GM12878 (cell line): ENCODE results near the gene NFE2L2. TPM values are rescaled to one million over a fixed set of nuclear protein-coding genes. Genes with fewer than 3 reads are reported as not detected.

Experiments
- ATAC-seq: fragments of 200-7000 bp; cut with Tn5 transposase; 3 replicates; pipeline ENCODE4 v1.9.1; 2020; ENCODE audit warnings: mild to moderate bottlenecking, moderate library complexity
- Bru-seq: library from RNA; stranded (reverse); fragments of 400-500 nt; gene quantifications from one replicate; lab custom pipeline; 2021; lab: Mats Ljungman, UMichigan
- BruChase-seq, 2 experiments: library from RNA; stranded (reverse); fragments of 400-500 nt; gene quantifications; one replicate each; lab custom pipeline; 2021; lab: Mats Ljungman, UMichigan
- BruUV-seq: library from RNA; stranded (reverse); fragments of 400-500 nt; replicated peaks from 2 replicates; lab custom pipeline; 2021; lab: Mats Ljungman, UMichigan
- CTCF ChIA-PET: fragments of 300-600 bp; sonication (Branson Sonifier 250); formaldehyde crosslinking; extraction: SDS; loops from one replicate; lab custom pipeline; 2021; ENCODE audit warnings: inconsistent platforms; lab: Yijun Ruan, JAX
- POLR2A ChIA-PET: fragments of 350-600 bp; formaldehyde crosslinking; extraction: SDS; loops from one replicate; lab custom pipeline; 2021; ENCODE audit warnings: inconsistent platforms; lab: Charles Lee
- RAD21 ChIA-PET: fragments of 300-600 bp; sonication (Branson Sonifier 250); formaldehyde crosslinking; loops from one replicate; lab custom pipeline; 2023; ENCODE audit warnings: antibody characterized with exemption; ENCODE audit not compliant: unreplicated experiment; lab: Charles Lee
- SMC1A ChIA-PET: fragments of 300-600 bp; sonication (Branson Sonifier 250); formaldehyde crosslinking; loops from one replicate; lab custom pipeline; 2023; ENCODE audit not compliant: unreplicated experiment, uncharacterized antibody; lab: Charles Lee
- DNase-seq: peaks from one replicate; pipeline ENCODE4 v3.0.0-alpha.2; 2011; ENCODE audit warnings: low read depth, low spot score
- FAIRE-seq: peaks from 3 replicates; lab custom pipeline; 2011; peaks lifted over from hg19 to GRCh38; lab: Jason Lieb, UNC
- H2AFZ ChIP-seq: 2 replicates; pipeline ENCODE4 v1.6.0; 2011; ENCODE audit warnings: low read depth, low read length, control low read depth; ENCODE audit not compliant: control insufficient read depth
- H3K27ac ChIP-seq: 2 replicates; pipeline ENCODE4 v1.5.1; 2011; ENCODE audit warnings: control low read depth; ENCODE audit not compliant: control insufficient read depth, insufficient read depth
- H3K27me3 ChIP-seq, 2 experiments: replicated peaks in 1 of 2; 2 replicates each; pipeline versions ENCODE4 v1.6.0 to v1.6.1; 2011; ENCODE audit warnings: low read length in 1 of 2; ENCODE audit not compliant: control insufficient read depth in 2 of 2, insufficient read depth in 2 of 2
- H3K36me3 ChIP-seq, 2 experiments: 2 replicates each; pipeline ENCODE4 v1.5.1; 2011; ENCODE audit warnings: low read length in 1 of 2; ENCODE audit not compliant: control insufficient read depth in 2 of 2, insufficient read depth in 2 of 2
- H3K4me1 ChIP-seq: 2 replicates; pipeline ENCODE4 v1.6.1; 2011; ENCODE audit warnings: mild to moderate bottlenecking, low read length, moderate library complexity, mixed read lengths; ENCODE audit not compliant: control insufficient read depth, insufficient read depth
- H3K4me2 ChIP-seq: 2 replicates; pipeline ENCODE4 v1.6.0; 2011; ENCODE audit warnings: control low read depth; ENCODE audit not compliant: control insufficient read depth, insufficient read depth
- H3K4me3 ChIP-seq: fragments of 200-600 bp; sonication (generic); 2 replicates; pipeline ENCODE4 v1.5.1; 2016
- H3K79me2 ChIP-seq: 2 replicates; pipeline ENCODE4 v1.6.0; 2011; ENCODE audit warnings: low read length; ENCODE audit not compliant: control insufficient read depth, insufficient read depth
- H3K9ac ChIP-seq: 2 replicates; pipeline ENCODE4 v1.8.0; 2011; ENCODE audit warnings: low read length, control low read depth, mixed read lengths; ENCODE audit not compliant: control insufficient read depth, insufficient read depth
- H3K9me3 ChIP-seq: replicated peaks from 3 replicates; pipeline ENCODE4 v1.5.1; 2011; ENCODE audit warnings: mild to moderate bottlenecking, low read length; ENCODE audit not compliant: control insufficient read depth, insufficient read depth
- H4K20me1 ChIP-seq: 2 replicates; pipeline ENCODE4 v1.6.0; 2011; ENCODE audit not compliant: control insufficient read depth, insufficient read depth
- BHLHE40 ChIP-seq, 2 experiments: fragments of 450-650 bp in 1 of 2; IDR thresholded peaks; 2 replicates each; pipeline ENCODE4 v1.6.1; 2011 to 2017; ENCODE audit warnings: low read depth in 2 of 2, borderline replicate concordance in 1 of 2, improper control_type of control experiment in 1 of 2, low read length in 1 of 2, mild to moderate bottlenecking in 1 of 2
- CBFB ChIP-seq: IDR thresholded peaks from 2 replicates; pipeline ENCODE4 v1.6.1; 2016; ENCODE audit warnings: antibody characterized with exemption, low read depth
- CREM ChIP-seq: IDR thresholded peaks from 2 replicates; pipeline ENCODE4 v1.6.1; 2014; ENCODE audit warnings: antibody characterized with exemption, low read depth
- FOS ChIP-seq: IDR thresholded peaks from 3 replicates; pipeline ENCODE4 v1.6.1; 2011; ENCODE audit warnings: borderline replicate concordance; ENCODE audit not compliant: insufficient read length; ENCODE audit errors: extremely low read depth
- HSF1 ChIP-seq: fragments of 150-350 bp; IDR thresholded peaks from 2 replicates; pipeline ENCODE4 v1.6.1; 2014; ENCODE audit warnings: mild to moderate bottlenecking, low read depth, low read length
- IKZF1 ChIP-seq: fragments of 450-650 bp; conservative IDR thresholded peaks from 2 replicates; pipeline ENCODE4 v1.6.1; 2017; ENCODE audit warnings: antibody characterized with exemption, mild to moderate bottlenecking
- IRF5 ChIP-seq: fragments of 450-650 bp; IDR thresholded peaks from 2 replicates; pipeline ENCODE4 v1.6.1; 2017; ENCODE audit warnings: borderline replicate concordance
- JUNB ChIP-seq: IDR thresholded peaks from 2 replicates; pipeline ENCODE4 v1.6.1; 2016; ENCODE audit warnings: antibody characterized with exemption, mild to moderate bottlenecking
- KDM1A ChIP-seq: fragments of 200-600 bp; sonication (generic); IDR thresholded peaks from 2 replicates; pipeline ENCODE4 v1.6.1; 2016; ENCODE audit warnings: borderline replicate concordance
- SP1 ChIP-seq: IDR thresholded peaks from one replicate; pipeline ENCODE4 v1.6.1; 2011; ENCODE audit warnings: low read depth, low read length
- TCF3 ChIP-seq: IDR thresholded peaks from 2 replicates; pipeline ENCODE4 v1.6.1; 2012; ENCODE audit warnings: low read depth, mild to moderate bottlenecking, low read length, borderline replicate concordance; ENCODE audit not compliant: insufficient read depth
- TCF7 ChIP-seq: IDR thresholded peaks from 2 replicates; pipeline ENCODE4 v1.6.1; 2014; ENCODE audit warnings: antibody characterized with exemption, borderline replicate concordance
- ZNF384 ChIP-seq: IDR thresholded peaks from 2 replicates; pipeline ENCODE4 v1.6.1; 2012; ENCODE audit warnings: low read depth, mild to moderate bottlenecking, low read length, improper control_type of control experiment, borderline replicate concordance
- WGBS: methylation state at CpG from one replicate; pipeline ENCODE4 v1.1.6; 2016; ENCODE audit warnings: low lambda C conversion rate; ENCODE audit not compliant: insufficient replicate concordance, insufficient coverage; ENCODE audit errors: missing lambda C conversion rate; 5-methylcytosine and 5-hydroxymethylcytosine counted together
- in situ Hi-C: fragments of 300-500 bp; cut with MboI; formaldehyde crosslinking; loops from 9 replicates; pipeline ENCODE4 v1.14.3; 2018; ENCODE audit warnings: mixed read lengths
- intact Hi-C: fragments of 100-400 bp; cut with micrococcal nuclease; formaldehyde crosslinking; loops from one replicate; pipeline ENCODE4 v1.14.2; 2022; ENCODE audit not compliant: unreplicated experiment
- long read RNA-seq, 2 experiments: library from polyadenylated mRNA; unstranded; transcript quantifications; one replicate each; pipeline ENCODE4 v2.0.0, GENCODE V29; 2019 to 2020
- polyA minus RNA-seq, 3 experiments: library from RNA; depleted of rRNA, polyadenylated mRNA; stranded (reverse); fragments of >200 nt; gene quantifications; 2 replicates each; pipeline ENCODE4 v1.2.3, GENCODE V29; 2011
- polyA plus RNA-seq, 11 experiments: library from polyadenylated mRNA; depleted of rRNA in 4 of 11; unstranded in 6 of 11; stranded (reverse) in 5 of 11; fragments of >200 nt; fragmentation: Nextera tagmentation in 4 of 11; fragmentation: Illumina TruSeq in 1 of 11; extraction: Ambion mirVana in 4 of 11; extraction: Trizol in 1 of 11; gene quantifications; 1 replicate in 1 of 11; 2 replicates in 10 of 11; pipeline versions ENCODE4 v1.2.1 to v1.2.3, GENCODE V29; 2011 to 2016; ENCODE audit warnings: inconsistent platforms in 2 of 11, missing spikeins in 2 of 11, low read depth in 1 of 11
- total RNA-seq, 4 experiments: library from RNA; depleted of rRNA in 3 of 4; stranded (reverse); fragments of >200 nt in 3 of 4; fragmentation: Illumina TruSeq in 1 of 4; extraction: Trizol in 1 of 4; gene quantifications; 2 replicates each; pipeline versions ENCODE4 v1.2.1 to v1.2.3, GENCODE V29; 2013 to 2021

The NFE2L2 gene
- total RNA-seq (2013; cell fraction: nucleolus; rRNA removed), result 84.1 and 88.2 TPM in 2 replicates
- total RNA-seq (2014; rRNA removed) (24.7 and 25.6 TPM in 2 replicates), total RNA-seq (2014; rRNA removed; fragmentation: Illumina TruSeq; extraction: Trizol) (37.9 and 40.8 TPM in 2 replicates), total RNA-seq (2021) (33.3 and 34.6 TPM in 2 replicates), polyA plus RNA-seq (2011; rRNA removed) (69.8 and 74.4 TPM in 2 replicates), polyA plus RNA-seq (2014; fragmentation: Illumina TruSeq; extraction: Trizol) (53.8 and 62.5 TPM in 2 replicates), polyA plus RNA-seq (2014; fragmentation: Nextera tagmentation; extraction: Ambion mirVana) (10 to 100 TPM; 18.4 to 26.6 TPM), polyA plus RNA-seq (2014; rRNA removed) (23.2 and 28.7 TPM in 2 replicates), polyA plus RNA-seq (2016; fragmentation: Nextera tagmentation; extraction: Ambion mirVana) (10 to 100 TPM; 41.1 to 43.9 TPM), polyA minus RNA-seq (2011; rRNA and poly(A)+ RNA removed) (60.6 and 80.9 TPM in 2 replicates), Bru-seq, nascent RNA (percentile 97 among the genes with signal in this experiment), BruChase-seq, experiment 1, labeled RNA remaining after a 6-hour chase (percentile 92 among the genes with signal in this experiment), BruChase-seq, experiment 2, labeled RNA remaining after a 2-hour chase (percentile 94 among the genes with signal in this experiment)
- 16.9 TPM for polyA plus RNA-seq (2011; ENCODE audit: low read depth)
- 42.8 and 43.2 TPM in 2 replicates for polyA plus RNA-seq (2011; cell fraction: cytosol; rRNA removed)
- polyA plus RNA-seq (2011; cell fraction: nucleus; rRNA removed), result 42.6 and 56.3 TPM in 2 replicates
- 19.1 and 28.9 TPM in 2 replicates for polyA plus RNA-seq (2012)
- 21.4 and 27.0 TPM in 2 replicates for polyA minus RNA-seq (2011; cell fraction: cytosol; rRNA and poly(A)+ RNA removed)
- polyA minus RNA-seq (2011; cell fraction: nucleus; rRNA and poly(A)+ RNA removed), result 28.7 and 37.0 TPM in 2 replicates
- long read RNA-seq, experiment 1, transcript NFE2L2-201 (5 exons, 2,853 nt), result major isoform, 9 of 16 reads
- long read RNA-seq, experiment 1, partial matches to known transcripts, result 0 of 16 reads
- long read RNA-seq, experiment 1, other reads (novel, unspliced or antisense), result 1 of 16 reads
- long read RNA-seq, experiment 2, transcript NFE2L2-202 (5 exons, 2,651 nt), result major isoform, 19 of 65 reads
- long read RNA-seq, experiment 2, transcript NFE2L2-201 (5 exons, 2,853 nt), result minor isoform, 13 of 65 reads
- long read RNA-seq, experiment 2, partial matches to known transcripts, result 21 of 65 reads
- long read RNA-seq, experiment 2, other reads (novel, unspliced or antisense), result 10 of 65 reads

DNA sequence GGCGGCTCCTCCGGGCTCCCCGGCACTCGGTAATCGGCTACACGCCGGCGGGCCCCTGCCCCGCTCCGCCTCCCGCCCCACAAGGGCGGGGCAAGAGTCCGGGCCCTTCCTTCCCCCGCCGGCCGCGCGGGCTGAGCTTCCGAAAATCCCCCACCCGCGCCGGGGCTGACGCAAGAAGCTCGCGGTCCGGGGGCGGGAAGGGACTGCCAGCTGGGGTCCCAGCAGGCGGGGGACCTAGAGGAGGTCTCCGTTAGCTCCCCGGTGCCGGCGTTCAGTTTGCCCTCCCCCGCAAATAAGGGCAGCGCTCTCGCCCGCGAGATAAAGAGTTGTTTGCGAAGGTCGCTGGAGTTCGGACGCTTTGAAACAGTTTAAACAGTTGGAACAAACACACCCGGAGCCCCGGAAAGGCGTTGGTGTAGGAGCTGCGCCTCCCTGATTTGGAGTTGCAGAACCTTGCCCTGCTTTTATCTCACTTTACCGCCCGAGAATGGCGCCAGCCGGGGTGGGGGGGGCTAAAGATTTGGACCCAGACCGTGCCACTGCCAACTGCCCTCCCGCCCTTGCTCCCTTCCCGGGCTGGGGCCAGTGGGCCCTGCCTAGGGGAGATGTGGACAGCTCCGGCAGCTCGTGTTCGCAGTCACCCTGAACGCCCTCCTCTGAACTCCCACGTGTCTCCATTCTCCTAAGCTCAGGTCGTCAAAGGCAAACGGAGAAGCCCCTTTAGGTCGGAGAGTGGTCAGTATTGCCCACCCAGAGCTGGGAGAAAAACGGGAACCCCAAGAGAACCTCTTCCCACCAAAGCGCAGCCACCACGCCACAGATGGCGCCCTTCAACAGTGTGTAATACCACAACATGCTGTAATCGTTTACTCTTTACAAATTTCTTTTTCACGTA, at the start of gene NFE2L2:
NFE2L2 (minus strand) TSS at position 35 of the 895 bp plus-strand sequence. CDS start 151 bp downstream, outside the sequence.
- Histone ChIP-seq H4K20me1 (no peaks in the 10 kb centered on the region), H3K9ac (peak within 1 kb of the TSS; percentile 99), H3K9me3 (no peaks in the 10 kb centered on the region), H3K27ac (peak within 1 kb of the TSS; percentile 99), H3K27me3 (no peaks in the 10 kb centered on the region), H3K4me1 (peaks cover 12% of the 10 kb centered on the region), H3K36me3 (no peaks in the 10 kb centered on the region), H3K4me2 (peak within 1 kb of the TSS; percentile 99), H3K4me3 (peak within 1 kb of the TSS; percentile 72), H2AFZ (peak within 1 kb of the TSS; percentile 89), H3K79me2 (peaks cover 44% of the 10 kb centered on the region)
- ChIA-PET RAD21 (interaction anchor here (0.6 to 6.2 kb wide), 29 partner anchors 8 to 172 kb away, joined by 3 to 166 read pairs (median 5); partner anchors contain the start of gene HNRNPA3), CTCF (interaction anchor here (0.6 to 14.2 kb wide), 22 partner anchors 8 to 710 kb away, joined by 3 to 213 read pairs (median 6); no protein-coding TSS in a partner anchor), POLR2A (interaction anchor here (0.6 to 6.7 kb wide), 26 partner anchors 8 to 1842 kb away, joined by 3 to 76 read pairs (median 6); partner anchors contain the start of gene HNRNPA3), SMC1A (interaction anchor here (0.9 to 8.5 kb wide), 21 partner anchors 8 to 771 kb away, joined by 3 to 140 read pairs (median 6); partner anchors contain the start of genes AGPS and HNRNPA3)
- WGBS, result 2% methylated on average over 50 of the region's 66 CpGs
- in situ Hi-C loops (no loop called here), intact Hi-C loops (loop anchor here (2.0 to 10.0 kb wide), 2 partner anchors 16 to 130 kb away; partner anchors contain the start of gene AGPS)
- DNase-seq, result peak; percentile 56
- peak; percentile 49 for FAIRE-seq
- TSS peak; percentile 98 for BruUV-seq
- ATAC-seq, result peak; percentile 78
- TF ChIP-seq CBFB, result peak; percentile 83
- peak; percentile 96 for TF ChIP-seq TCF3
- TF ChIP-seq ZNF384, result no peak
- no peak for TF ChIP-seq IRF5
- TF ChIP-seq JUNB, result no peak
- TF ChIP-seq HSF1, result no peak
- TF ChIP-seq TCF7, result no peak
- no peak for TF ChIP-seq FOS
- peak; percentile 44 for TF ChIP-seq SP1
- peak; percentile 87 for TF ChIP-seq CREM
- no peak for TF ChIP-seq KDM1A
- TF ChIP-seq BHLHE40 (IDR thresholded peaks at IDR 0.05; ENCODE audit: borderline replicate concordance in 1 of 2, low read depth in 2 of 2, low read length in 1 of 2), result peak; percentile 50 to 74; a peak in 2 of 4 replicates
- TF ChIP-seq IKZF1, result 0 out of 2 replicates have a peak, but pooled peaks have one; percentile 23
